Measurements from ENCODE around the gene ECT2L. TPM values are rescaled to one million over a fixed set of nuclear protein-coding genes. Genes with fewer than 3 reads are reported as not detected.
A peak's percentile ranks its signal among the peaks of the same experiment; 100 is the strongest.

ECT2L gene, protein sequence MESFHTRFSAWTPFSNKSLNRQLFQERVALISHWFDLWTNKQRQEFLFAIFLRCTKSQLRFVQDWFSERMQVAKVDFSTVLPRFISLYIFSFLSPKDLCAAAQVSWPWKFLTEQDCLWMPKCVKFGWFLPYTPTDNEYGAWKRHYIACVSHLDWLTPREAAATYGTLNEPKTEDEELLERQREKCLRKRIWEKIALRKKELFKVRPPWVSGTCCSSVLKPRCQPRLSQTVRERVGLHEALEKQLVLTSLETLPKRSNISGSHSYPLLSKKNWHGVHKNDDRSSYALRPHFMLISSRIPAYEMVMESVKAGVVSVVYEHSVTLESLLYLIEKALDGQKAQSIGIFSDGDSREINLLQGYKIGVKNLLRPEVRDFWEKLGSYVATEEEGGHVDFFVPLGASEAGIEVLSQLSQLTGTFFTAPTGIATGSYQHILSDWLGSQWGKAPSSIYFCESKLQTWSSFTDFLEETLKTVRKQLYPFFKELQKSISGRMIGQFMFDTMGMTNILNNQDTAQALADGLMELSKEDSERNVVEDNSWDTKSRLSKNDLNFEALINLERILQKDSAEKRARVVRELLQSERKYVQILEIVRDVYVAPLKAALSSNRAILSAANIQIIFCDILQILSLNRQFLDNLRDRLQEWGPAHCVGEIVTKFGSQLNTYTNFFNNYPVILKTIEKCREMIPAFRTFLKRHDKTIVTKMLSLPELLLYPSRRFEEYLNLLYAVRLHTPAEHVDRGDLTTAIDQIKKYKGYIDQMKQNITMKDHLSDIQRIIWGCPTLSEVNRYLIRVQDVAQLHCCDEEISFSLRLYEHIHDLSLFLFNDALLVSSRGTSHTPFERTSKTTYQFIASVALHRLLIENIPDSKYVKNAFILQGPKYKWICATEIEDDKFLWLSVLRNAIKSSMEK
- not detected for total RNA-seq

DNA sequence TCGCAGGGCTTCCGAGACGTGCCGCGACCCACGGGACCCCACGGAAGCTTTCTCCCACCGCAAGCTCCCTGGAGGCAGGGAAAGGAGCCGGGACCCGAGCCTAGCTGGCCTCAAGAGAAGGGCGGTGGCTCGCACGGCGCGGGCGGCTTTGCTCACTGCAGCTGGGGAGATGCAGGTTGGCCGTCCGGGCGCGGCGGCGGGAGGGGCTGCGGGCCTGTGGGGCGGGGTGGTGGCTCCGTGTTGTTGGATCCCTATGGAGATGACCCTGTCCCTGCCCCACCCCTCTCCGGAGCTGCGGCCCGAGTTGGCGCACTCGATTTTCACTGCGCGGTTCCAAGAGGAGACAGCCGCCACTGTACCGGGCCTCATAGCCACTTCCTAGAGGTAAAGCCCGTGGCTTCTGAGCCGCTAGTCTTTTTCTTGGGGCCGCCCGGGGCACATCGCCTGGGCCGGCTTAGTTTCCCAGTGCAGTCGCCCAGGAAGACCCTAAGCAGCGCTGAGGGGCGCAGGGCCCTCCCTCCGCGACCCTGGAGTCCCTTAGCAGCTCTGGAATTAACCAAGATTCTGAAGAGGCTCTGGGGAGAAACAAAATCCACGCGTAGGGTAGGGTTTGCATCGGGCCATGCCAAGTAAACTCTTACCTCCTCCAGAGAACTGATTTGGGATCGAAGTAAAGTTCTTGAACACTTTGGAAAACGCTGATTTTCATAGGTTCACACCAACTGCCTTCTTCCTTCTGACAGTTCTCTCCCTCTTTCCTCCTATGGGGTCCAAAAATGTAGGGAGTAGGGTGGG, at the start of gene ECT2L:
ECT2L (plus strand) TSS at position 279 of the 795 bp plus-strand sequence. CDS start 17,188 bp downstream, outside the sequence.
- Histone ChIP-seq H3K4me3 (ENCODE audit: low read length) (no peak within 1 kb of the TSS), H3K4me1 (ENCODE audit: insufficient read depth, low read length) (no peaks in the 10 kb centered on the region), H3K9me3 (ENCODE audit: low read depth, low read length) (no peaks in the 10 kb centered on the region), H3K27me3 (ENCODE audit: insufficient read depth, low read length) (peaks cover 7% of the 10 kb centered on the region)

DNA sequence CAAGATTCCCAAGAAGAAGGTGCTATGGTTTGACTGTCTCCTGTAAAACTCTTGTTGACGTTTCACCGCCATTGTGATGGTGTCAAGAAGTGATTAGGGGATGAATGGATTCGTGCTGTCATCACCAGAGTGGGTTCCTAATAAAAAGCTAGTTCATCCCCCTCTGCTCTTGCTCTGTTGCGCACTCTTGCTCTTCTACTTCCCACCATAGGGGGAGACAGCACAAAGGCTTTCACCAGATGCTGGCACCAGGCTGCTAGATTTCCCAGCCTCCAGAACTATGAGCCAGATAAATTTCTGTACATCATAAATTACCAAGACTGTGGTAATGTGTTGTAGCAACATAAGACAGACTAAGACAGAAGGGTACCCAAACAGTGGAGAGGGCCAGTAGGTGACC, 43.9 kb upstream of the ECT2L start:
- Histone ChIP-seq H3K27me3 (ENCODE audit: insufficient read depth, low read length) (no peaks in the 10 kb centered on the region), H3K9me3 (ENCODE audit: low read depth, low read length) (no peaks in the 10 kb centered on the region), H3K4me1 (ENCODE audit: insufficient read depth, low read length) (no peaks in the 10 kb centered on the region), H3K4me3 (ENCODE audit: low read length) (no peak overlapping the region)

DNA sequence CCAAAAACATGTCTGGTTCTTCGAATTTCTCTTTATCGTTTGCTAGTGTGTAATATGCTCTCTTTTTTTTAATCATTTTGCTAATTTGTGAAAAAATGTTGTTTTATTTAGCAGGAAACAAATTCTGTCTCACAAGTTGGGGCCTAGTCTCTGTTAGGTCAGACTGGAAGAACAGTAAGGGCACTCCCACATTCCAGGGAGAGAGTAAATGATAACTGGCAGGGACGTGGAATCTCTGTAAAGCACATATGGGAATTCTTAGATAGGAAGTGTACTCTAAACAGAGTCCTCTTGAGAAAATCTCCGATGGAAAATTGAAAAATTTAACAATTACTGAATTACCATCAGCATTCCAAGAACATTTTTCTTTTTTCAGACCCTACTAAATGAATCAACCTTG, 38.8 kb upstream of the ECT2L start:
- no peak overlapping the region for H3K4me3 ChIP-seq (ENCODE audit: low read length)
- no peaks in the 10 kb centered on the region for H3K4me1 ChIP-seq (ENCODE audit: insufficient read depth, low read length)
- no peaks in the 10 kb centered on the region for H3K9me3 ChIP-seq (ENCODE audit: low read depth, low read length)
- no peaks in the 10 kb centered on the region for H3K27me3 ChIP-seq (ENCODE audit: insufficient read depth, low read length)

DNA sequence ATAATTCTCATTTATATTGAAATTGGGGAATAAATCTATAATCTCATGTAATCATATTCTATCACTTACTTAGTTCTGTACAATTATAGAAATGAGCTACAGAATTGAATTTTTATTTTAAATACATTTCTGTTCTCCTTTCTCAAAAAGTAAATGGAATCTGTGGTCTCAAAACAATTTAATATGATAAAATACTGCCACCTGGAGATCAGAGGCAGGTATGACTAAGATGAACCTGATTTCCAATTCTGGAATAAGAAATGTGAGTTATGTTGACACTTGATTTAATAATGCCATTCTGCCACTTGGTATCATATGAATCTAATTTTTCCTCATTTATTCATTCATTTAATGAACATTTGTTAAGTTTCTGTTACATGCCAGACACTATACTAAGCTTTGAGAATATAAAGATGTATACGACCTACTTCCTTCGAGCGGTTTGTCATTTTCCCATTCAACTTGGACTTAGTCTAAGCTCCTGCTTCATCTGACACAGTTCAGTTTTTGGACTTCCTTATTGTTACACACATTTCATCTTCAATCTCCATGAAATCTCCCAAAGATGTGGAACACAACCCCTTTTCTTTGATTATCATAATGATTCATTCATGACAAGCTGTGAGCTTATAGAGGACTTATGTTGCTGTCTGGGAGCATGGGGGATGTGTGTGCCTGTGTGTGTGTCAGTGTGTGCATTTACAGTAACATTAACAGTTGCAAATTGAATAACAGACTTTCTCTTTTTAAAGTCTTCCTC, 29.8 kb upstream of the ECT2L start:
- H3K27me3 ChIP-seq (ENCODE audit: insufficient read depth, low read length) = no peaks in the 10 kb centered on the region
- no peaks in the 10 kb centered on the region for H3K9me3 ChIP-seq (ENCODE audit: low read depth, low read length)
- peaks cover 4% of the 10 kb centered on the region for H3K4me1 ChIP-seq (ENCODE audit: insufficient read depth, low read length)
- H3K4me3 ChIP-seq (ENCODE audit: low read length) = no peak overlapping the region

DNA sequence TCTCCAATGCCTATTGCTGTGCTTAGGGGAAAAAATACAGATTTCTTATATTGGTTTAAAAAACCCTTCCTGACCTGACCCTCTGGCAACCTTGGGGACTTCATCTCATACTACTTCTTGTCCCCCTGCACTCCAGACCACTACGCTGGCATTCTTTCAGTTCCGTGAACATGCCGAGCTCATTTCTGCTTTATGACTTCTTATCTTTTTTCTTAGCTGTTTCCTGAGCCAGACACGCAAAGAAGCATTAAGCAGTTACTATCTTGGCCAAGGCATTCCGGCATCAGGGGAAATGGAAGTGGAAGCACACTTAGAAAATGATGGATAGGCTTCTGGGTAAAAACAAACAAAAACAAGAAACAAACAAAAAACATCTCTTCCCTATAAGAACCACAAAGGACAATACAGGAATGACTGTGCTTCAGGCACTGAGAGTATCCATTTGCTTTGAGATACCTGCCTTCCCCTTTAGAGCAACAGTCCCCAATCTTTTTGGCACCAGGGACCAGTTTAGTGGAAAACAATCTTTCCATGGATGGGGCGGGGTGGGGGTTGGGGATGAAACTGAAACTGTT, 26.7 kb upstream of the ECT2L start:
- H3K9me3 ChIP-seq (ENCODE audit: low read depth, low read length) = no peaks in the 10 kb centered on the region
- peaks cover 15% of the 10 kb centered on the region for H3K4me1 ChIP-seq (ENCODE audit: insufficient read depth, low read length)
- H3K27me3 ChIP-seq (ENCODE audit: insufficient read depth, low read length) = no peaks in the 10 kb centered on the region
- no peak overlapping the region for H3K4me3 ChIP-seq (ENCODE audit: low read length)

DNA sequence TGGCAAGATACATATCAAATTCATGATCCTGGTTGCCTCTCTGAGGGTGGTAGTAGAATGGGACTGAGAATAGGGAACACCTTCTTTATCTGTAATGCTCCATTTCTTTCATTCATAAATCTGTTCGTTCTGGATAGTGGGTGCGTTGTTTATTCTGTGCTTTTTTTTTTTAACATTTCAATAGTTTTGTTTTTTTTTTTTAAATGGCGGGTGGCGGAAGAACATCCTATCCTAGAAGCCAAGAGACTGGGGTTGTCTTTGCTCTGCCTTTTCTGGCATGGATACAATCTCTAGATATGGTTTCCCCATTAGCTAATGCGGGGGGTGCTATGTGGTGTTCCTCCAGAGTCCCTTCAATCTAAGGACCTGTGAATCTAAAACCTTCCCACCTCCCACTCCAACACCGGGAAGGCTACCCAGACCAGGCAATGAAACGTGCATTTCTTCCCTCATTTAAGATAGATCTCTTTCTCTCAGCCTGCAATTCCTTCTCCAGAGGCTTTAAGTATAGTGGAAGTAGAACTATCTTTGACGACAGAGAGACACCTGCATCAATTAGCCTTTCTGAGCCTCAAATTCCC, 23.2 kb upstream of the ECT2L start:
- no peaks in the 10 kb centered on the region for H3K9me3 ChIP-seq (ENCODE audit: low read depth, low read length)
- H3K27me3 ChIP-seq (ENCODE audit: insufficient read depth, low read length) = no peaks in the 10 kb centered on the region
- H3K4me1 ChIP-seq (ENCODE audit: insufficient read depth, low read length) = peaks cover 19% of the 10 kb centered on the region
- H3K4me3 ChIP-seq (ENCODE audit: low read length) = peak overlapping the region; percentile 83

DNA sequence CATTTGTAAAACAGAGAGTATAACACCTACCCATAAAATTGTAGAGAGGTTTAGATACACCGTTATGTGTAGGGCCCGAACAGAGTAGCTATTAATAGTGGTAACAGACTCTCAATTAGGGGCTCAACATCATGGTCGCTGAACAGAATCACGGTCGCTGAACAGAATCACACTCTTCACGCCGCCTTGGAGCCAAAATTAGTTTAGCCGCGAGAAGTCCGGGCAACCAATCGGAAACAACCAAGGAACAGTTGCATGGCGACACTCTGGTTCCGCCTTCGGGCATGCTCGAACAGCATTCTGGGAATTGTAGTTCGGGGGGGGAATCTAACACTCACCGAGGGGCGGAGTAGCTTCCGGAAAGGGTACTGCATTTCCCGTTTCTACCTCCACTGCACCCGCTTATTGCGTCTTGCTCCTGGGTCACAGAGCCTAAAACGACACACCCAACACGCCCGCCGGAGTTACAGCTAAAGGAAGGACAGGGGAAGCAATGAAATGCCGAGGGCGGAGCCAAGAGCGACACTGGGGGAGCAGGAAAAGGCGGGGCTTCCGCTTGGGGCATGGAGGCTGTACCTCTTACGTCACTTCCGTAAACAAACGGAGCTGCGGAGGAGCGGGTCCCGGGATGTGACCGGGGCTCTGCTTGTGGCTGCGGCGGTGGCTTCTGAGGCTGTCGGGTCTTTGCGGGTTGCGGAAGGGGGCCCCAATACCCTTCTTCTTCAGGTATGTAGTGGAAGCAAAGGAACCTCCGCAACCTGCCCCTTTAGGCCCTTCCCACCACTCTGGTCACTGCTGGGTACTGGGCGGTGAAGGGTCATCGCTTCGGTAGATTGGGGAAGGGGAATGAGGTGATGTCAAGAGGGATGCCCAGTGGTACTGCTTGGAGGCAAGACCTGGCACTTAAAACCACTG, 22.5 kb upstream of the ECT2L start, which contains the start of gene CCDC28A:
CCDC28A (plus strand) TSS at position 593 of the 915 bp plus-strand sequence. CDS start 2,352 bp downstream, outside the sequence.
- Histone ChIP-seq H3K4me3 (ENCODE audit: low read length) (peak within 1 kb of the TSS; percentile 83), H3K27me3 (ENCODE audit: insufficient read depth, low read length) (no peaks in the 10 kb centered on the region), H3K9me3 (ENCODE audit: low read depth, low read length) (no peaks in the 10 kb centered on the region), H3K4me1 (ENCODE audit: insufficient read depth, low read length) (peaks cover 19% of the 10 kb centered on the region)

DNA sequence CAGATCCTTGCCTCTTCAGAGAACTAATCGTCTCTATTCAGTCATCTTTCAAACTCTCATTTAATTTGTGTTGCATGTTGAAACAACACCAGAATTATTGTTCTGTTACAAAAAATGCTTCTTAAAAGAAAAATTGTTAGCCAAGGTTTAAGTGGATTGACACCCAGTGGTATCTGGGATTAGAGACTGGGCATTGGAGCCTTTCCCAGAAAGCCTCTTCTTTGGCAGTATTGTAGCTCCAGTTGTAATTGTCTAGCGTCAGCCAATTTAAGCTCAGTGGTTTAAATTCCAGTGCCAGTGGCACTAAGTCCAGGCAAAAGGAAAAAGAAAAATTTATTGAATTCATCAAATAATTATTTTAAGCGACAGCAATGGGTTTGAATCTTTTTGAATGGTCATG, 21.5 kb upstream of the ECT2L start:
- Histone ChIP-seq H3K9me3 (ENCODE audit: low read depth, low read length) (no peaks in the 10 kb centered on the region), H3K4me3 (ENCODE audit: low read length) (peak overlapping the region; percentile 83), H3K27me3 (ENCODE audit: insufficient read depth, low read length) (no peaks in the 10 kb centered on the region), H3K4me1 (ENCODE audit: insufficient read depth, low read length) (peaks cover 14% of the 10 kb centered on the region)

DNA sequence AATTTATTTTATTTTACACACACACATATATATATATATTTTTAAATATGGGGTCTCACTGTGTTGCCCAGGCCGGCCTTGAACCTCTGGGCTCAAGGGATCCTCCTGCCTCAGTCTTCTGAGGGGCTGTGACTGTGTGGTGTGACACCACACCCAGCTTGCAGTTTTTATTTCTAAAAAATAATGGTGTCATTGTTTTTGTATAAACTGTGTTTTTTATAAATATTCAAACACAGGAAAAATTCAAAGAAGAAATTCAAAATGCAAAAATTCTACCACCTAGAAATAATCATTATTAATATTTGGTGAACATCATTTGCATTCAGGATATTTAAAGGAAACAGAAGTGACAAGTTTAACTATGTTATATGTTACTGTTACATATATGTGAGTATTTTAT, 19.2 kb upstream of the ECT2L start:
- no peak overlapping the region for H3K4me3 ChIP-seq (ENCODE audit: low read length)

DNA sequence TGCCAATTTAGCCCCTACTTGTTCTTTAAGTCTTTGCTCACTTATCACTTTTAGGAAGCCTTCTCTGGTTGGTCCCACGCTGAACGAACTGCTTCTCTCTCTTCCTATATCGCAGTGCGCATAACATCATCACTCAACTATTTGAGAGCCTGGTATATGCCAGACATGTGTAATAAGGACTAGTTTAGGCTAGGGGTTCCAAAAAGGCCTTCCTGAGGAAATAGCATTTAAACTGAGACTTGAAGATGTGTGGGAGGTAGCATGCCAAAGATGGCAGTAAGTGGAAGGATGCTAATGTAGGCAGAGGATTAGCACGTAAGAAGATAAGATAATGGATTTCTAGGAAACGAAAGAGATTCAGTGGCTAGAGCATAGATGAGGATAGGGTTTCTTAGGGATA, 17.6 kb upstream of the ECT2L start:
- H3K4me3 ChIP-seq (ENCODE audit: low read length) = no peak overlapping the region
- peaks cover 8% of the 10 kb centered on the region for H3K4me1 ChIP-seq (ENCODE audit: insufficient read depth, low read length)
- no peaks in the 10 kb centered on the region for H3K27me3 ChIP-seq (ENCODE audit: insufficient read depth, low read length)
- no peaks in the 10 kb centered on the region for H3K9me3 ChIP-seq (ENCODE audit: low read depth, low read length)

More for the DNA sequence above, 19.2 kb upstream of the ECT2L start:
- Histone ChIP-seq H3K4me1 (ENCODE audit: insufficient read depth, low read length) (peaks cover 14% of the 10 kb centered on the region), H3K27me3 (ENCODE audit: insufficient read depth, low read length) (no peaks in the 10 kb centered on the region), H3K9me3 (ENCODE audit: low read depth, low read length) (no peaks in the 10 kb centered on the region)

DNA sequence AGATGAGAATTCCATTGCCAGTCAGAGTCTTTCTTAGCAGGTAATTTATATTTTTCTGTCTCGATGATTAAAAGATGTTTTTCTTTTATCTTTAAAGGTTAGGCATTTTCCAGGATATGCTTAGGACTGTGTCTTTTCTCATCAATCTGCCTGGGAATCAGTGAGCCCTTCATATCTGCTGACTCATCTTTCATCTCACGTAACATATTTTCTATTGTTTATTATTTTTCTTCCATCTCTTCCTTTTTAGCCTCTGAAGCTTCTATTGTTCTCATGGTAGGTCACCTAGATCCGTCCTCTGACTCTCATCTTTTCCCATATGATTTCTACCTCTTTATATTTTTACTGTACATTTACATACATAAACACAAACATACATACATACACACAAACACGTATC, 13.6 kb upstream of the ECT2L start:
- no peak overlapping the region for H3K4me3 ChIP-seq (ENCODE audit: low read length)
- no peaks in the 10 kb centered on the region for H3K4me1 ChIP-seq (ENCODE audit: insufficient read depth, low read length)
- H3K9me3 ChIP-seq (ENCODE audit: low read depth, low read length) = no peaks in the 10 kb centered on the region
- no peaks in the 10 kb centered on the region for H3K27me3 ChIP-seq (ENCODE audit: insufficient read depth, low read length)

DNA sequence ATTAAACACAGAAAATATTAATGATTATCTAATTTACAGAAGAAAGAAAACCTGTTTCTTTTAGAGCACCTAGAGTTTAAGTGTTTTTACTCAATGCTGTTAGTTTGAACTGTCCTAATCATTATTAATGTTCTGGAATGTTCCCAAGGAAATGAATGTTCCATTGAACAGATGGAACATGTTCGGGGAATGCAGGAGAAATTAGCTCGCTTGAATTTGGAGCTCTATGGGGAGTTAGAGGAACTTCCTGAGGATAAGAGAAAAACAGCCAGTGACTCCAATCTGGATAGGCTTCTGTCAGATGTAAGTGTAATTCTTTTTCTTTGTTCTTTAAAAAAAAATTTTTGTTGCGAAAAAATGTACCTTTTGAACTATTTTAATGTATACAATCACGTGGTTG, 10.8 kb upstream of the ECT2L start:
- Histone ChIP-seq H3K9me3 (ENCODE audit: low read depth, low read length) (no peaks in the 10 kb centered on the region), H3K4me1 (ENCODE audit: insufficient read depth, low read length) (no peaks in the 10 kb centered on the region), H3K4me3 (ENCODE audit: low read length) (no peak overlapping the region), H3K27me3 (ENCODE audit: insufficient read depth, low read length) (no peaks in the 10 kb centered on the region)

DNA sequence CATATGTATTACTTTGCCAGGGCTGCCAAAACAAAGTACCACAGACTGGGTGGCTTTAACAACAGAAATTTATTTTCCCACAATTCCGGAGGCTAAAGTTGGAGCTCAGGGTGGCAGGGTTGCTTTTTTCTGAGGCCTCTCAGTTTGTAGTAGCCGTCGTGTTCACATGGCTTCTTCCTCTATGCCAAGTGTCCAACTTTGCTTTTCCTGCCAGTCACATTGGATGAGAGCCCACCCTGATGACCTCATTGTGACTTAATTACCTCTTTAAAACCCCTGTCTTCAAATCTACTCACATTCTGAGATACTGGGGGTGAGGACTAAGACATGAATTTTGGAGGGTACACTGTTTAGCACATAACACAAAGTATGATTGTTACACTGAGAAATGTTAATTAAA, 9.9 kb upstream of the ECT2L start:
- Histone ChIP-seq H3K4me1 (ENCODE audit: insufficient read depth, low read length) (no peaks in the 10 kb centered on the region), H3K4me3 (ENCODE audit: low read length) (no peak overlapping the region), H3K9me3 (ENCODE audit: low read depth, low read length) (no peaks in the 10 kb centered on the region), H3K27me3 (ENCODE audit: insufficient read depth, low read length) (no peaks in the 10 kb centered on the region)

Data from mononuclear cell (primary cell).